GM19467 (cell line): ENCODE measurements around the gene CCDC107.

Experiments
- ATAC-seq: cut with Tn5 transposase; IDR thresholded peaks from one replicate; pipeline ENCODE4 v1.9.1; 2021; ENCODE audit warnings: mild to moderate bottlenecking, moderate library complexity; ENCODE audit not compliant: unreplicated experiment

The CCDC107 gene

GRCh38 chr9:35659340-35659739 lies 1.2 kb downstream of the CCDC107 start:
- no peak for ATAC-seq

GRCh38 chr9:35660966-35661415 lies 2.9 kb downstream of the CCDC107 start:
- no peak for ATAC-seq

- ATAC-seq, result no peak
Measured at GRCh38 chr9:35661756-35662350, 3.8 kb downstream of the CCDC107 start.

GRCh38 chr9:35662437-35662836 lies 4.3 kb downstream of the CCDC107 start:
- ATAC-seq, result no peak

GRCh38 chr9:35664531-35665470 lies 6.7 kb downstream of the CCDC107 start, which contains the start of gene ARHGEF39:
ARHGEF39 (minus strand) TSS chr9:35665195; CDS start chr9:35665169, 26 bp downstream.
- peak; percentile 55 for ATAC-seq

- ATAC-seq, result no peak
Measured at GRCh38 chr9:35665471-35665818, 7.4 kb downstream of the CCDC107 start.

GRCh38 chr9:35666045-35666444 lies 8.0 kb downstream of the CCDC107 start:
- no peak for ATAC-seq

GRCh38 chr9:35666549-35666948 lies 8.5 kb downstream of the CCDC107 start:
- ATAC-seq, result no peak

GRCh38 chr9:35667939-35668338 lies 9.8 kb downstream of the CCDC107 start:
- ATAC-seq, result no peak

GRCh38 chr9:35669331-35670145 lies 11.4 kb downstream of the CCDC107 start:
- no peak for ATAC-seq

- no peak for ATAC-seq
Measured at GRCh38 chr9:35673132-35674024, 15.3 kb downstream of the CCDC107 start, which contains the start of gene CA9. CA9 (plus strand) TSS chr9:35673928; CDS start chr9:35673960, 32 bp downstream.

GRCh38 chr9:35674025-35674361 lies 15.9 kb downstream of the CCDC107 start:
- no peak for ATAC-seq

- no peak for ATAC-seq
Measured at GRCh38 chr9:35675204-35675603, 17.1 kb downstream of the CCDC107 start.

GRCh38 chr9:35675732-35676392 lies 17.8 kb downstream of the CCDC107 start:
- ATAC-seq, result no peak

- ATAC-seq, result no peak
Measured at GRCh38 chr9:35679091-35679490, 21.0 kb downstream of the CCDC107 start.

- ATAC-seq, result no peak
Measured at GRCh38 chr9:35679766-35680330, 21.8 kb downstream of the CCDC107 start.

- no peak for ATAC-seq
Measured at GRCh38 chr9:35680331-35681105, 22.4 kb downstream of the CCDC107 start.

GRCh38 chr9:35681341-35682002 lies 23.4 kb downstream of the CCDC107 start:
- no peak for ATAC-seq
